ENCODE results near the gene RNASEL.

- no peak for TF ChIP-seq ZBTB20 (CRISPR knock-in tag; IDR thresholded peaks at IDR 0.05; ENCODE audit: borderline replicate concordance, low read depth)
- no peak for TF ChIP-seq POLR2A (IDR thresholded peaks at IDR 0.05; ENCODE audit: insufficient read depth in 1 of 2, low read depth in 2 of 2, low read length in 2 of 2)
Observed at GRCh38 chr1:182586380-182586779, 2.7 kb downstream of the RNASEL start.
